Tibial nerve (tissue), 4 donors: ENCODE data around the gene BCL2L11. TPM values are rescaled to one million over a fixed set of nuclear protein-coding genes. Genes with fewer than 3 reads are reported as not detected.

Experiments used
- DNase-seq, 2 donors: peaks; one replicate each; pipeline ENCODE4 v3.0.0-alpha.2; 2019; ENCODE audit warnings: low spot score in 2 of 2
- H3K27ac ChIP-seq, 4 donors: fragments of 200-600 bp; sonication (generic) in 3 of 4; one replicate each; pipeline ENCODE4 v1.5.1; 2017 to 2019; ENCODE audit warnings: mild to moderate bottlenecking in 1 of 4
- H3K27me3 ChIP-seq, 2 donors: fragments of 200-600 bp; sonication (generic) in 1 of 2; one replicate each; pipeline versions ENCODE4 v1.5.1 to v1.6.0; 2017 to 2019
- H3K36me3 ChIP-seq, 3 donors: fragments of 200-600 bp; sonication (generic); one replicate each; pipeline ENCODE4 v1.5.1; 2018 to 2019
- H3K4me1 ChIP-seq, 4 donors: fragments of 200-600 bp; sonication (generic) in 3 of 4; one replicate each; pipeline ENCODE4 v1.5.1; 2017 to 2019
- H3K4me3 ChIP-seq, 4 donors: fragments of 200-600 bp; sonication (generic) in 3 of 4; one replicate each; pipeline ENCODE4 v1.5.1; 2017 to 2019; ENCODE audit warnings: mild to moderate bottlenecking in 1 of 4, moderate library complexity in 1 of 4
- H3K9me3 ChIP-seq, 4 donors: fragments of 200-600 bp; sonication (generic) in 3 of 4; one replicate each; pipeline ENCODE4 v1.5.1; 2017 to 2019
- EP300 ChIP-seq, 2 donors: sonication (generic); formaldehyde crosslinking; IDR thresholded peaks; one replicate each; pipeline ENCODE4 v1.6.1; 2017; ENCODE audit warnings: antibody characterized with exemption in 2 of 2, mild to moderate bottlenecking in 1 of 2
- POLR2A ChIP-seq, 2 donors: fragments of 450-650 bp; IDR thresholded peaks; one replicate each; pipeline ENCODE4 v1.6.1; 2017; ENCODE audit warnings: antibody characterized with exemption in 2 of 2, mild to moderate bottlenecking in 2 of 2, moderate library complexity in 2 of 2
- WGBS, 2 donors: methylation state at CpG; one replicate each; pipeline ENCODE4 v1.1.5; 2018; 5-methylcytosine and 5-hydroxymethylcytosine counted together
- total RNA-seq, 4 donors: library from RNA; depleted of rRNA; stranded (reverse); fragments of >200 nt; gene quantifications; one replicate each; pipeline ENCODE4 v1.1.0, GENCODE V29; 2016
- TF ChIP-seq, protein P1 (sequence below), 5 experiments: fragments of 200-600 bp in 3 of 5; fragments of 450-650 bp in 2 of 5; sonication (generic) in 3 of 5; IDR thresholded peaks; one replicate each; pipeline ENCODE4 v1.5.1; 2016 to 2019; ENCODE audit warnings: antibody characterized with exemption in 5 of 5, mild to moderate bottlenecking in 3 of 5, moderate library complexity in 2 of 5

BCL2L11 gene
- total RNA-seq, 4 donors from 2014 or later = 8.7 to 36.5 (median 25.8) TPM

DNA sequence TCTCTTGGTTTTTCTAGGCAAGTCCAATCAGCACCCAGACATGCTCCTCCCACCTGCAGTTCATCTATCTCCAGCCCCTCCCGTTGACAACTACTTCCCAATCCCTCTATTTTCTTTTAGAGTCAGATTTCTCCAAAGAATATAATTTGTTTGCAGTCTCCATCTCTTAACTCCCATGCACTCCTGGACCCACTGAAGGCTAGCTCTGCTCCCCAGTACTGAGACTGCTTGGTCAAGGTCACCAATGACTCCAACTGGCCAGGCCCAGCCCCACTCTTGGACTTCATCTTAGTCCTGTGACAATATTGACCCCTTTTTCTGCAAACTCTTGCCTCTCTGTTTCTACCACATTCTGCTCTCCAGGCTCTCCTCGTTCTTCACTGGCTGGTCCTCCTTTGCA is 62.0 kb downstream of the BCL2L11 start:
- WGBS, 2 donors = 84 to 89% methylated on average over 2 of the region's 2 CpGs
- Histone ChIP-seq H3K36me3 (no peaks in the 10 kb centered on the region), H3K4me3 (no peak overlapping the region), H3K27ac (no peak overlapping the region), H3K27me3 (no peaks in the 10 kb centered on the region), H3K4me1 (no peaks in the 10 kb centered on the region), H3K9me3 (no peaks in the 10 kb centered on the region)
- no peak for DNase-seq
- TF ChIP-seq EP300 (IDR thresholded peaks at IDR 0.05) (no peak), POLR2A (IDR thresholded peaks at IDR 0.05) (no peak)
- TF ChIP-seq, protein P1, sequence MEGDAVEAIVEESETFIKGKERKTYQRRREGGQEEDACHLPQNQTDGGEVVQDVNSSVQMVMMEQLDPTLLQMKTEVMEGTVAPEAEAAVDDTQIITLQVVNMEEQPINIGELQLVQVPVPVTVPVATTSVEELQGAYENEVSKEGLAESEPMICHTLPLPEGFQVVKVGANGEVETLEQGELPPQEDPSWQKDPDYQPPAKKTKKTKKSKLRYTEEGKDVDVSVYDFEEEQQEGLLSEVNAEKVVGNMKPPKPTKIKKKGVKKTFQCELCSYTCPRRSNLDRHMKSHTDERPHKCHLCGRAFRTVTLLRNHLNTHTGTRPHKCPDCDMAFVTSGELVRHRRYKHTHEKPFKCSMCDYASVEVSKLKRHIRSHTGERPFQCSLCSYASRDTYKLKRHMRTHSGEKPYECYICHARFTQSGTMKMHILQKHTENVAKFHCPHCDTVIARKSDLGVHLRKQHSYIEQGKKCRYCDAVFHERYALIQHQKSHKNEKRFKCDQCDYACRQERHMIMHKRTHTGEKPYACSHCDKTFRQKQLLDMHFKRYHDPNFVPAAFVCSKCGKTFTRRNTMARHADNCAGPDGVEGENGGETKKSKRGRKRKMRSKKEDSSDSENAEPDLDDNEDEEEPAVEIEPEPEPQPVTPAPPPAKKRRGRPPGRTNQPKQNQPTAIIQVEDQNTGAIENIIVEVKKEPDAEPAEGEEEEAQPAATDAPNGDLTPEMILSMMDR (IDR thresholded peaks at IDR 0.05) = no peak

DNA sequence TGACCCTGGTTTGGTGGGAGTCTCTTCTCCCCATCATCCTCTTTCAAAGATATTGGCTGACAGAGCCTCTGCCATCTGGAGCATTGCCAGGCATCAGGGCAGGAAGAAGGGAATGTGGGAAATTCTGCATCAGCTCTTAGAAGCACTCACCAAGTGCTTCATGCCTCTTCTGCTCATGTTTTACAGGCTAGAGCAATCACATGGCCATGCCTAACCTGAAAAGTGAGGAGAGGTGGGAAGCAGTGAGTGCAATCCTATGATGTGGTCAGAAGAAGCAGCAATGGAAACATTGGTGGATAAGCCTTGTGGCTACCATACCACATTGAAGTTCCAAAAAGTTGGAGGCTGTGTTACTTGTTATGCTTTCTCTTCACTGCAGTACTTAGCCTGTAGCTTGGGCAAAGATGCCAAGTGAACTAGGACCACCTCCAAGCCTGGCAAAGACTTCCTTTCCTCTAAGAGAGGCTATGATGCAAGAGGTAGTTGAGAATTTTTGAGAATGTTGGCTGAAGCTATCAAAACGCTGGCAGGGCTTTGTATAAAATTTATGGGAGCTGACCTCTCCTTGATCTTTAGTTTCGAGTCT is 64.1 kb downstream of the BCL2L11 start:
- no peak for DNase-seq
- H3K27me3 ChIP-seq = no peaks in the 10 kb centered on the region
- H3K4me1 ChIP-seq = peaks cover 0 to 4% (median 0%) of the 10 kb centered on the region in 4 donors
- 38 to 44% methylated on average over 2 of the region's 2 CpGs for WGBS, 2 donors
- TF ChIP-seq, protein P1 (IDR thresholded peaks at IDR 0.05) = no peak
- TF ChIP-seq EP300 (IDR thresholded peaks at IDR 0.05) = no peak
- no peak for TF ChIP-seq POLR2A (IDR thresholded peaks at IDR 0.05)
- H3K27ac ChIP-seq = no peak overlapping the region
- no peaks in the 10 kb centered on the region for H3K9me3 ChIP-seq
- no peaks in the 10 kb centered on the region for H3K36me3 ChIP-seq
- H3K4me3 ChIP-seq = no peak overlapping the region

DNA sequence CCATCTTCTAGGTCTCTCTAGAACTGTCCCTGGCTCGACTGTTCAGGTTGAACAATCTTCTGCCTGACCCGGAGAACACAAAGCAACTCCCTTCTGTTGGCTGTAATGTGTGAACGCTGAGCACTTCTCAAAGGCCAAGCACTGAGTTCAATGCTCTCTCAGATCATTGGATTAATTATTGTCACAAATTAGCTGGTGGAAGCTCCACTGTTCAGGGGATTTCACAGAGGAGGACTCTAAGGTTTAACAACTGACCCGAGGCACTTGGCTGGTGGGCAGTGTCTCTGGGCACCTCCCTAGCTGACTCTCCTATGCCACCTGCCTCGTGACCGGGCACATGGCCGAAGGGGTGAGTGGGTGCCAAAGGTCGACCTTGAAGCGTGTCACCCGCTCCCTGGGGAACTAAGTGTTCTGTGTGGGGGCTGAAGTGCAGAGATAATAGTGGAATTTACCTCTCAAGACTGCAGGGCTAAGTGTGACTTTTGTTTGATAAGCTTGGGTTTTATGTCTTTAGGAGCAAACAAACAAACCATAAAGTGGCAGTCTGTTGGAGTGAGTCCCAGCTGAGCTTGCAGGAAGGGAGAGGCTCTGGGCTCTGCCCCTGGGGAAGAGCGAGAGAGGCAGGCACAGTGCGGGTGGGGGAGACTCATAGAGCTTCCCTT is 64.8 kb downstream of the BCL2L11 start:
- DNase-seq = no peak
- Histone ChIP-seq H3K27me3 (no peaks in the 10 kb centered on the region), H3K36me3 (no peaks in the 10 kb centered on the region), H3K4me1 (peaks cover 0 to 5% (median 0%) of the 10 kb centered on the region in 4 donors), H3K9me3 (no peaks in the 10 kb centered on the region), H3K27ac (no peak overlapping the region), H3K4me3 (no peak overlapping the region)
- TF ChIP-seq EP300 (IDR thresholded peaks at IDR 0.05) (no peak), POLR2A (IDR thresholded peaks at IDR 0.05) (no peak)
- TF ChIP-seq, protein P1 (IDR thresholded peaks at IDR 0.05) = no peak
- WGBS, 2 donors = 50 to 63% methylated on average over 12 of the region's 12 CpGs

DNA sequence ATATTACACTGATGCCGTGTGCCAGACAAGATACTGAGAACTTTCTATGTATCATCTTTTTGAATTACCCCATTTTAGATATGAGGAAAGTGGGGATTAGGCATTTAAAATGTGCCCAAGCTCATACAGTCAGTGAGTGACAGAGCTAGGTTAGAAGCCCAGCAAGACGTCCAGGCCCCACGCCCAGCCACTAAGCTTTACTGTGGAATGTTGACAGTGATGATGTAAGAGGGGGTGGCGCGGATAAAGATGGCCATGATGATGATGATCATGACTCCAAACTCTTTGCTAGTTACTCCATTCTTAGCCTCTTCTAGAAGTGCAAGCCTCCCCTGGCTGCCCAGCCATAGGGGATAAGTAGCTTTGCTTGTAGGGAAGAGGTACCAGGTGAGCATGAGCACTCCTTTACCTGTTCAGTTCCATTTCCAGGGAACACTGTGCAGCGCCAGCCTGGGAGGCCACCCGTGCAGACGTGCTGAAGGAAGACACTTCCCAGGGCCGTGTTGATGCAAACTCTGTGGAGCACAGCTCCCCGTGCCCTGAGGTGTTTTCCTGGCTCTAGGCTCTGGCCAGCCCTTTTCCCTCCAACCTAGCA is 65.5 kb downstream of the BCL2L11 start:
- Histone ChIP-seq H3K9me3 (no peaks in the 10 kb centered on the region), H3K4me1 (peaks cover 0 to 5% (median 0%) of the 10 kb centered on the region in 4 donors), H3K36me3 (no peaks in the 10 kb centered on the region), H3K27ac (no peak overlapping the region), H3K4me3 (no peak overlapping the region), H3K27me3 (no peaks in the 10 kb centered on the region)
- WGBS, 2 donors = 91% methylated on average over 10 of the region's 10 CpGs
- TF ChIP-seq POLR2A (IDR thresholded peaks at IDR 0.05) (no peak), EP300 (IDR thresholded peaks at IDR 0.05) (no peak)
- TF ChIP-seq, protein P1 (IDR thresholded peaks at IDR 0.05) = no peak
- DNase-seq = no peak

DNA sequence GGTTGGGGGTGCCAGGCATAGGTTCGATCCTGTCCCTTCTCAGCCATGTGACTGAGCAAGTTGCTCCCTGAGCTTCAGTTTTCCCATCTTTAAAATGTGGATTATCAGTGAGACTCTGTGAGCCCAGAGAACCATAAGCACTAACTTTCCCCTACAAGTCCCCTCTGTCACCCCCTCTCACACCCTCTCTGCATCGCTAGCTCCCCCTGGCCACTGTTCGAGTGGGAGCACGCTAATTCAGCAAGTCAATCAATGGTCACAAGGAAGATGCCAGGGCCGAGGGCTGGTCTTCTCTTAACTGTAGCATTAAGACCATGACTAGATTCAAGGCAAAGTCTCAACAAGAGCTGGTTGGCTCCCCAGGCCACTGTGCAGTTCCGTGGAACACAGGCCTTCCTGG is 66.2 kb downstream of the BCL2L11 start:
- no peak overlapping the region for H3K27ac ChIP-seq
- no peak overlapping the region for H3K4me3 ChIP-seq
- no peaks in the 10 kb centered on the region for H3K36me3 ChIP-seq
- DNase-seq = no peak
- no peaks in the 10 kb centered on the region for H3K27me3 ChIP-seq
- peaks cover 0 to 5% (median 0%) of the 10 kb centered on the region in 4 donors for H3K4me1 ChIP-seq
- TF ChIP-seq EP300 (IDR thresholded peaks at IDR 0.05) (no peak), POLR2A (IDR thresholded peaks at IDR 0.05) (no peak)
- TF ChIP-seq, protein P1 (IDR thresholded peaks at IDR 0.05) = no peak
- H3K9me3 ChIP-seq = no peaks in the 10 kb centered on the region
- 97 to 99% methylated on average over 6 of the region's 6 CpGs for WGBS, 2 donors
